Occipital lobe (tissue), 2 donors: Measurements from ENCODE around the gene GYS1. TPM values are rescaled to one million over a fixed set of nuclear protein-coding genes. Genes with fewer than 3 reads are reported as not detected.
"Not testable (repeated sequence)": the region's sequence is repeated elsewhere in the genome, so short reads cannot be mapped to it uniquely, and the experiment has no call there.

Experiments used
- DNase-seq: peaks from one replicate; lab custom pipeline; 2025; lab: John Stamatoyannopoulos, UW
- total RNA-seq: library from RNA; depleted of rRNA; stranded (reverse); fragments of >200 nt; gene quantifications from one replicate; pipeline ENCODE4 v1.2.3, GENCODE V29; 2014

GYS1 gene
- total RNA-seq, 1 donor from 2014 or later: 14.2 TPM

DNA sequence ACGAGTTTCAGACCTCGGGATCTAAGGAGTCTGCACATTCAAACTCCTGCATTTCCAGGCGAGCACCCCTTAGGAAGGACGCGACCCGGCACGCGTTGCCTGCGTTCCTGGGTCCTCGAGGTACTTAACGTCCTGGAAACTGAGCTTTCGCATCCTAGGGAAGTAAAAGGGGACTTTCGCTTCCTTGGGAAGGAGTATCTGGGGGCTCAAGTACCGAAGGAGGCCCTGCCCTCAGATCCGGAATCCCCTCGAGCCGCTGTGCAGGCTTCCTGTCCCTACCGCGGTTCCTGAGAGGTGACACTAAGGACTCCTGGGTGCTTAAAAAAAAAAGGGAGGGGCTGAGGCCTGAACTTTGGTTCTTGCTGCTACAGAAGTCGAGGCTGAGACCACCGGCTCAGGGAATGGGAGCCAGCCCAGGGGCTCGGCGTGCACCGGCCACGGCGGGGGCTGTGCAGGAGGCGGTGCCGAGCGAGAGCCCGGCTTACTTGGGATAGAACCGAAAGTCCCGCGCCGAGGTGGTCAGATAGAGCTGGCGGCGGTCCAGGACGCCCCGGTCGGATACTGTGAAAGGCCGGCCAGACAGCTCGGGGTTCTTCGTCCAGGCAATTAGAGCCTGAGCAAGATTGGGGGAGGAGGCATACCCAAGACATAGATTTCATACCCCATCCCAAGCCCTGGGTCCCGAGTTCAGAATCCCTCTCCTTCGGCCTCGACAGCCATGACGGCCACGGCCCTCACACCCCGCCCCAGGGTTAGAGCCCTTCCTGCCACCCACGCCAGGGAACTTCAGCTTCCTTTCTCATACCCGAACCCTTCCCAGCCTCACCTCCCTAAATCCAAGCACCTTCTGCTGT is 25.5 kb upstream of the GYS1 start:
- DNase-seq: not testable (repeated sequence)

DNA sequence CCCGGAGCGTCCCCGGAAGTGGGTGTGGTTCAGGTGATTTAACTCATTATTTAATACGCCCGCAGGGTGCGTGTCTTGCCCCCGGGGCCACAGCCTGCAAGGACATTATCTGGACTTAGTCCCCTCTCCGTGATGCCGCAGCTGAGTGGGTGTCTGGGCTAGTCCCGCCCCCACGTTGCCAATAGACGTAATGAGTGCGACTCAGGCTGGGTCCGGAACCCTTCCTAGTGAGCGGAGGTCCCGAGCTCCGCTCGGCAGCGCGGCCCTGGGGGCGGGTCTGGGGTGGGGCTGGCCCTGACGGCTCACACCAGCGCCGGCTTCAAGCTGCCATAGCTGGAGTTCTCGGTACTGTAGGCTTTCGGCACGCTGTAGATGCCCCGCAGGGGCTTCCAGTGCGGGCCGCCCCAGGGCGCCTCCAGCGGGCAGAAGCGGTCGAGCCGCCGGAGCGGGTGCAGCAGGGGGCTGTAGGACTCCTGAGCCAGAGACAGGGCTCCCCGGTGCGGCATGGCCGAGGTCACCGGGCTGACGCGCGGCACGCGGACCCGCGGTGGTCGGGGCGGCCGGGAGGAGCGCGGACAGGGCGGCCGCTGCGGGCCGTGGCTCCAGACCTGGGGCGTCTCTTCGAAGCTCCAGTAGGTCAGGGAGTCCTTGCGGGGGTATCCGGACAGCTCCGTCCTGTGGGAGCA is 24.7 kb upstream of the GYS1 start:
- DNase-seq: no peak

DNA sequence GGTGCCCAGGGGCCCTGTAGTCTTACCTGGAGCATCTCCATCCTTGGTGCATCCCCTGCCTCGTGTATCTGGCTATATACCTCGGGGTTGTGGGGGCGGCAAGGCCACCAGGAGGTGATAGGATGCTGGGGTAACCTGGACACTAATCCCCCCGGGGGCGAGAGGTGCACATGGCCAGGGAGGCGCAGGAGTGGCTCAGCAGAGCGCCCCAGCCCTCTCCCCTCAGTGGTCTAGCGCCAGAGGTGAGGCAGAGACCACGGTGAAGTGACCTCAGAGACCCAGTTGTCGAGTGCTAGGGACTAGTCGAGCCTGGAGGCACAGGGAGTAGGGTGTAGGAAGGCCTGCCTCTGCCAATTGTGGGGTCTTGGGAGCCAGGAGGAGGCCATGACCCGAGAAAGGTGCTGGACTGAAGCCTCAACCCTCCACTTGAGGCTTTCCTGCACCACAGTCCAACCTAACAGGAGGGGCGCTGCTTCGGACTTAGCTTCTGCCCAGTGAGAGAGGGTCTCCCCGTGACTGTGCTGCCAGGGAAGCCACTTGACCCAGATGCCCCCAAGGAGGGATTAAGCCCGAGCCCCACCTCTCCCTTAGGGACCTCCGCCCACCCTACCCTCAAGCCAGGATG is 24.0 kb upstream of the GYS1 start, which contains the start of gene LHB:
Gene LHB (minus strand): TSS at position 51 of the 625 bp plus-strand sequence. CDS start 10 bp downstream, at position 41.
- DNase-seq: no peak

DNA sequence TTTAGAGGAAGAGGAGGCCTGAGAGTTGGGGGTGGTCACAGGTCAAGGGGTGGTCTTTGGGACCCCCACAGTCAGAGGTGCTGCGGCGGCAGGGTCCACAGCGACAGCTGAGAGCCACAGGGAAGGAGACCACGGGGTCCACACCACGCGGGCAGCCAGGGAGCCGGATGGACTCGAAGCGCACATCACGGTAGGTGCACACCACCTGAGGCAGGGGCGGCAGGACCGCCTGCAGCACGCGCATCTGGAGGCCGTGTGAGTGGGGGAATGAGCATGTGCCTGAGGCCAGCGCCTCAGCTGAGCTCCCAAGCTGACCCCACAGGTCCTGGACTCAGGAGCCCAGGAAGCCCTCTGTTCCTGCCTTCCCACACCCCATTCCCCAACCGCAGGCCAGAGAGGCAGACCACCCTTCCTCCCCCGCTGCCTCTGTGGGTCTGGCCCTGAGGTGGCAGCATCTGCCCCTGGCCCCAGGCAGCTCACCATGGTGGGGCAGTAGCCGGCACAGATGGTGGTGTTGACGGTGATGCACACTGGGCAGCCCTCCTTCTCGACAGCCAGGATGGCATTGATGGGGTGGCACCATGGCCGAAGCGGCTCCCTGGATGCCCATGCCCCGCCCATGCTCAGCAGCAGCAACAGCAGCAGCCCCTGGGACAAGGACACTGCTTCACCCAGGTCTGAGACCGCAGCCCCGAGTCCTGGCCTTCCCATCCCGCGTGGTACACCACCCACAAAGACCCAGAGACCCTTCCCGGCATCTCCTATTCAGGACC is 23.1 kb upstream of the GYS1 start:
- DNase-seq: no peak

DNA sequence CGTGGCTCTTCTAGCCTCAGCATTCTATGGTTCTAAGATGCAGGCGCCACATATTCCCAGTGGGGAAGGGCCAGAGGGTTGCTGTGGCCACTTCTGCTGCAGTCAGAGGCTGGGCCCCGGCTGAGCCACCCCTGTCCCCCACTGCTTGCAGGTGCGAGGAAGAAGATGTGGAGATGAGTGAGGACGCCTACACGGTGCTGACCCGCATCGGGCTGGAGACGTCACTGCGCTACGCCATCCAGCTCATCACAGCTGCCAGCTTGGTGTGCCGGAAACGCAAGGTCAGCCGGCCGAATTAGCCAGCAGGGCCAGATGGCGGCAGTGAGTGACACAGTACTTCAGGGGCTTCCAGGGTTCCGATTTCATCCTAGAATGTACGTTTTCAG is 21.8 kb upstream of the GYS1 start:
- DNase-seq: no peak

DNA sequence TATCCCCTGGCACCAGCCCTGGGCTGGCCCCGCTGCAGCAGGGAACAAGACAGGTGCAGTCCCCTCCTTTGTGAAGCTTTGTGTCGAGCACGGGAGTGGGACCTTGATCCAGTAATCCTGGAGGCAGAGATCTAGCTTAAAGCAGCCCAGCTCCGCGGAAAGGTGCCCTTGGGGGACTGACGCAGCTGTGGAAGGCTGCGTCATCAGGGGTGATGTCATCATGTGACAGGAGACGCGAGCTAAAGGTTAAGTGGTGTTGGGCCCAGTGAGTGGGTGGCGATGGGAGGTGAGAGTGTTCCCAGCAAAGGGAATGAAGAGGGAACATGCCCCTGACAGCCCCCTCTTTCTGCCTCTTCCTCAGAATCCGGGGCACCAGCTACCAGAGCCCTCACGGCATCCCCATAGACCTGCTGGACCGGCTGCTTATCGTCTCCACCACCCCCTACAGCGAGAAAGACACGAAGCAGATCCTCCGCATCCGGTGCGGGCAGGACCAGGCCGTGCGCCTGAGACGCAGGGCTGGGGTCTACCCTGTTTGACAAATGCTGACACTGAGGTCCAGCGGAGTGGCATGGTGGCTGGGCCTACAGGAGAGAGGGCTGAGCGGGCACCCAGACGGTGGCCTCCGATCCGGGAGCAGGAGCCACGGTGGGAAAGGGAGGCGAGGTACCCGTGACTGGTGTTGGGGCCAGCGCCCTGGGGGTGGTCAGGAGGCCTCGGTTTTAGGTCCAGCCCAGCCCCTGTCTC is 21.2 kb upstream of the GYS1 start:
- DNase-seq: no peak

DNA sequence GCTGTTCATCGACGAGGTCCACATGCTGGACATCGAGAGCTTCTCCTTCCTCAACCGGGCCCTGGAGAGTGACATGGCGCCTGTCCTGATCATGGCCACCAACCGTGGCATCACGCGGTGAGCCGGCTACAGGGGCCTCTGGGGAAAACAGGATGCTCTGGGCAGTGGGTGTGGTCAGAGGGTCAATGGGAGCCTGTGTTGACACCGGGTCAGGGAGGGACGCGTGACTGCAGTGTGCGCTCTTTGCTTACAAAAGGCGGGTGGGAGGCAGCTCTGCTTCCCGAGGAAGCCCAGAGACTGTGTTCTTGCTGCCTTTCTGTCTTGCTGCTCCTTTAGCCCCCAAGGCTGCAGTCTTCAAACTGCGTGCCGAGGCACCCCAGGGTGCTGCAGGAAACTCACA is 18.1 kb upstream of the GYS1 start:
- no peak for DNase-seq

DNA sequence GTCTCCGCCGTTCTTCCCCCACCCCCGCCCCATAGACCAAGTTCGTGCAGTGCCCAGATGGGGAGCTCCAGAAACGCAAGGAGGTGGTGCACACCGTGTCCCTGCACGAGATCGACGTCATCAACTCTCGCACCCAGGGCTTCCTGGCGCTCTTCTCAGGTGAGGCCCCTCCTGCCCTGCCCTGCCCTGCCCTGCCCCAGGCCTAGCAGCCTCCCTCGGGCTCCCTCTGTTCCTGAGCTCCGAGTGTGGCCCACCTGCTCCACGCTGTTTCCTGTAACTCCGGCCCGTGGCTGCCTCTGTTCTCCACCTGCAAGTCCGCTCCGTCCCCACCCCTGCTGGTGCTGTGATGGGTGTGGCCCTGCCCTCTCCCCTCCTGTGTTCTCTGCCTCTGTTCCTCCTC is 17.3 kb upstream of the GYS1 start:
- DNase-seq: no peak

DNA sequence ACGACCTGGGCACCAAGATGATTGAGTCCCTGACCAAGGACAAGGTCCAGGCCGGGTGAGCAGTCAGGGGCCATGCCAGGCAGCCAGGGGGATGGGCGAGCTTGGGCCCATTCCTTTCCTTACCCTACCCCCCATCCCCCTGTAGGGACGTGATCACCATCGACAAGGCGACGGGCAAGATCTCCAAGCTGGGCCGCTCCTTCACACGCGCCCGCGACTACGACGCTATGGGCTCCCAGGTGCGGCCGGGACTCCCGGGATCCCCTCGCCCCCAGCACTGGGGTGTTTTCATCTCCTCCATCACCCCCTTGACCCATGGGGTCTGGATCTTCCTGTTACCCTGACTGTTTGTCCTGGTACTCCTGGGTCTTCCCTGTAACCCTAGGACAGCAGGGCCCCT is 16.7 kb upstream of the GYS1 start:
- DNase-seq: no peak

DNA sequence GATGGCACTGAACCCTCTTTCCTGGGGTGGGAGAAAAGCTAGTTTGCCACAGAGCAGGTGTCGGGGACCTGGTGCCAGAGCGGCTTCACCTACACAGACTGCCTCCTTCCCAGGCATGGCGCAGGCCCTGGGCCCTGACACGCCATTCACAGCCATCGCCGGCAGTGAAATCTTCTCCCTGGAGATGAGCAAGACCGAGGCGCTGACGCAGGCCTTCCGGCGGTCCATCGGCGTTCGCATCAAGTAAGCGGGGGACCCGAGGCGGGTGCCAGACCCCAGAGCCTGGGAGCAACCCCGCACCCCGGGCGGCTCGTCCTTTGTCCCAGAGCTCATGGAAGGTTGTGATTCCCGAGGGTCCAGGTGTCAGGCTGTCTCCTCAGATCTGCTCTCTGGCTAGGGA is 13.8 kb upstream of the GYS1 start:
- no peak for DNase-seq

DNA sequence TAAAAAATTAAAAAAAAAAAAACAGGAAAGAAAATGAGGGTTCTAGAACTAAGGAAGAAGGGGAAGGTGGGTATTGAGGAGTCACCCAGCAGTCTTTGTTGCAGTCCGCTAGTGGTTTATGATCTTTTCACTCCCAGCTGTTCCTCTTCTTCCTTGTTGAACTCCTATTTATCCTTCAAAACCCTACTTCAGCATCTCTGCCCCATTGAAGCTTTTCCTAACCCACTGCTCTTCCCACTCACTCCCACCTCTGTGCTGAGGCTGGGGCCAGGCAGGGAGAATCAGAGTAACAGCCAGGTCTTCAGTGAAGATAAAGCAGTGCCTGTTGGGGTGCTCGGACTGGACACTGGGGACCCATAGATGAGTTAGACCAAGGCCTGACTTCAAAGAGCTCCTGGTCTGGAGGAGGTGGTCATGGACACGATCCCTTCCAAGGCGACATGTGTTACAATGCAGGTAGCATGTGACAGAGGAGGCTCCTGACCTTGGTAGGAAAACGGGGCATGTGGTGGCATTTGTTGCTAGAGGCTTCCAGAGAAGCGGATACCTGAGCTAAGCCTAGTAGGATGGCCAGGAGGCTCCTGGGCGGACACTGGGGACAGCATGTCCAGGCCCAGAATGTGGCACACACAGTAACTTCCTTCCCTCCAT is 12.0 kb upstream of the GYS1 start:
- DNase-seq: no peak

DNA sequence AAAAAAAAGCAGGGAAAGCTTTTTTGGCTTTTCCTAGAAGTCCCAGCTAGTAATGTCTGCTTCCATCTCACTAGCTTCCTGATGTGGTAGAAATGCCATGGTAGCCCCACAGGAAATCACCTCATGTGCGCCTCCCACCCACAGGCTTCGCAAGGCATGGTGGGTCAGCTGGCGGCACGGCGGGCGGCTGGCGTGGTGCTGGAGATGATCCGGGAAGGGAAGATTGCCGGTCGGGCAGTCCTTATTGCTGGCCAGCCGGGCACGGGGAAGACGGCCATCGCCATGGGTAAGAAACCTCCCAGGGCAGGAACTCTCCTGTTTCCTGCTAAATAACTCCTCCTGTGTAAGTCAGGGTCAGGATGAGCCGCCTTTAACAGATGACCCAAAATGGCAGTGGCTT is 11.0 kb upstream of the GYS1 start:
- no peak for DNase-seq

DNA sequence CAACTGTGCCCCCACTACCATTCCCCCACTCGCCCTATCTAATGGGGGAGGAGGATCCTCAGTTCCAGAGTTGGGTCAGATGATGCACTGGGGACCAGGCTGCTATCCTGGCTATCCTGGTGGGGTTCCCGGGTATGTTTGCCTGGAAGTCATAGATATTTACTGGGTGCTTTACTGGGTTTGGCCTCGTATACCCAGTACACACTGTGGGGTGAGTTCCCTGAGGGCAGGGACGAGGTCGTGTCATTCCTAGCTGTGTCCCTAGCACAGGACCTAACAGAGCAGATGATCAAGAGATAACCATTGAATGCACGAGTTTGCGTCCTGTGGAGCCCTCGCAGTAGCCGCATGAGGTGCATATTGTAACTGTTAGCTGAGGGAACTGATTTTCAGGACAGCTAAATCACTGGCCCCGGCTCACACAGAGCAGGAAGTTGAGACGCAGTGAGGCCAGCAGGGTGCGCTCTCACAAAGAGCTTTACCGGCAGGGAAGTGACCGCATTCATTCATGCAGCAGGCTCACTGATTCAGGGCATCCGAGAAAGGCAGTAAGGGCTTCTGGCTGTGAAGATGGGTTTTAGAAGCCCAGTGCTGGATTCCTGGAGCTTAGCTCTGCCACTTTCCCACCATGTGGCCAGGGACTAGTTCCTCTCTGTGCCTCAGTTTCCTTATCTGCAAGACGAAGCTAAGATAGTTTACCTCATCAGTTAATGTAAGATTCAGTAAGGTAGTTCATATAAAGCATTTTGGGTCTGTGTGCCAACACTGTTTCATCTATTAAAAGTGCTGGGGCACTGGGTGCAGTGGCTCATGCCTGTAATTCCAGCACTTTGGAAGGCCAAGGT is 6.6 kb upstream of the GYS1 start:
- DNase-seq: no peak

DNA sequence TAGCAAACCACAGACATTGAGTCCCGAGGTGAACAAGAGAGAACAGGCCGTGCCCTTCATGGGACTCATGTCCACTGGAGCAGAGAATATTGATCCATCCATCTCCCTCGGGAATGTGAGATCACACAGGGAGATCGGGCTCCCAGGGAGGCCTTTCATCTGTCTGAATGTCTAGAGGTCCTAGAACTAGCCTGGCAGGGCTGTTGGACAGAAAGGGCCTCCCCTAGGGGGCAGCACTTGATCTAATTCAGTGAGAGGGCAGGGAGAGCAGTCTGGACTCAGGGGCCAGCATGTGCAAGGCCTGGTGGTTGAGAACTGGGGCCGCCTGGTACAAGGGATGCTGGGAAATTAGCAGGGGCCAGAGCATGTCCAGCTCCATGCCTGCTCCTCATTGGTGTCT is 4.9 kb upstream of the GYS1 start:
- no peak for DNase-seq

DNA sequence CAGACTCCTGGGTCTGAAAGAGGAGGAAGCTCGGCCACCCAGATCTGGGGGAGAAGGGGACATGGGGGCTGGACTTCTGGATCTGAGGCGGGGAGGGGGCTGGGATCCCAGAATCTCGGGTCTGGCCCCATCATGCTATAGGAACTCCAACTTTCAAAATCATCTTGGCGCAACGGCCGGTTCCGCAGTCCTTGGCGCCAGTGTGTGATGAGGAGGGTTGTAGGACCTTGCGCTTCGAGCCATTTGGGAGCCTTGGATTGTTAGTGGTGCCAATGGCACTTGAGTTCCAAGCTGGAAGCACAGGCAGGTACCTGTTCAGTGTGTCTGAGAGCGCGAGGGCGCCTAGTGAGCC is 902 bp upstream of the GYS1 start:
- DNase-seq: no peak

DNA sequence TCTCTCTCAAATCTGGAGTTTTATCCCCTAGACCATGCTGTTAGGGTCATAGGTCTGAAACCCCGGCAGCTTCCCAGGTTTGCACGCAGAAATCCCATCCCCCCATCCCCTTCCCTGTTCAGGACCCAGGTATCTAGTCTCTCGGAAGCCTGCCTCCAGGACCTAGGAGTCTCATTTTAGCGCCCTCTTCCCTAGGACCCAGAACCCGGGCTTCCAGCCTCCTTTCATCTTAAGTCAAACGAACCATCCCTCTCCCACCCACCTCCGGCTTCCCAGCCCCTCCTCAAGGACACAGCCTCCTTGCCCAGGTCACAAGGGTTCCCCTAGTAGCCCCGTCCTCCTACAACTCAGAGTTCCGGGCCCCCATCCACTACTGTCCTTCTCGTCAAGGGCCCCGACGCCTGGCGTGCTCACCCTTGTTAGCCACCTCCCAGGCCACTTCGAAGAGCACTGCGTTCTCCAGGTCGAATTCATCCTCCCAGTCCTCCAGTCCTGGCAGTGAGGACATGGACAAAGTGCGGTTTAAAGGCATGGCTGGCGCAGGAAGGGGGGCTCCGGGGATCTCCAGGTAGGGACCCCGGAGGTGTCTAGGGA is 431 bp downstream of the GYS1 start:
- no peak for DNase-seq

DNA sequence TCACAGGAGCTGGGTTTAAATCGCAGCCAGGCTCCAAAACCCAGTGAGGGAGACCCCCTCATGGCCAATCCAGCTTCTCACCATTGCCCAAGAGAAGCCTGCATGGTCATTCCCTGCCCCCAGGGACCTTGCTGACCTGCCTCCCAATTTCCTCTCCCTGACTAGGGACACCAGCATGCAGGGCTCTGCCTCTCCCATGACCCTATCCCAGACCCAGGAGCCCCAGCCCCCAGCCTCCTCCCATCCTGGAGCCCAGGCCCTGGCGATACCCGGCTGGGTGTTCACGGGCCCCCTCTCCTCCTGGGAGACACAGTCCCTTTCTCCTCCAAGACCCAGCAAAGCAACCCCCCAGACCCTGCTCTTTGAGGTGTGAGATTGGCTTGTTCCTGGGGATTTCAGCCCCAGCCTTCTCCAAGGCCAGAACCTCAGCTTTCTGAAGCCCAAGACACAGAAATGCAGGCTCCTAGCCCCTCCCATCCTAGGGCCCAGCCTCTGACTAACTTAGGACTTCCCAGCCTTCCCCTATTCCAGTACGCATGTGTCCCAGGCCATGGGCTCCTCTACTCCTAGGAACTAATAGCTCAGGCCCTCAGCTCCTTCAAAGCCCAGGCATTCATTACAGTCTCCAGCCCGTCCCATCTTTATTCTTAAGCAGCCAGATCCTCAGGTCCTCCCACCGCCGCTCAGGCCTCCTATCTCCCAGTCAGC is 1.1 kb downstream of the GYS1 start:
- DNase-seq: peak; percentile 12

DNA sequence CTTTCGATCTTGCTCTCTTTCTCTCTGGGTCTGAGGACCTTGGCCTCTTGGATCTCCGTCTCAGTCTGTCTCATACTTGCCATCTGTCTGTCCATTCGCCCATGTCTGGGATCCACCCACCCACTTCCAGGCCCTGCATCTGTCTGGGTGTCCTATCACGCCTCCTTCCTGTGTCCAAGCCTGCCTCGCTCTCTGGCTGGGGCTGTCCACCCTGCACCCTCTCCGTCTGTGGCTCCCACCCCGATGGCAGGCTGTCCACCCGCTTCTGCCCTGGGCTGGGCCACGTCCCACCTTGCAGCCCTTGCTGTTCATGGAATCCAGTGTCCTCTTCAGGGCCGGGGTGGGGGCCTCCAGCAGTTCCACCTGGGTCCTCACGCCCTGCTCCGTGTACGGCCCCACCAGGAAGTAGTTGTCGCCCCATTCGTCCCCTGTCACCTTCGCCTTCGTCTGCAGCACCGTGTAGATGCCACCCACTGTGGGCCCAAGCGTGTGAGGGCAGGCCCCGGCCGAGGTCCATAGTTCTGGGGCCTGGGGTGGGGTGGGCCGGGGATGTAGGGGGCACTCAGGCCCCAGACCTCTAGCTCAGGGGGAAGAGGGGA is 2.0 kb downstream of the GYS1 start:
- DNase-seq: no peak
